GM19043 (cell line): ENCODE data around the gene PLA2G5.
"Not testable (repeated sequence)": the region's sequence is repeated elsewhere in the genome, so short reads cannot be mapped to it uniquely, and the experiment has no call there.

Experiments
- ATAC-seq: cut with Tn5 transposase; IDR thresholded peaks from one replicate; pipeline ENCODE4 v1.9.1; 2021; ENCODE audit warnings: low read depth; ENCODE audit not compliant: unreplicated experiment

PLA2G5 gene, protein sequence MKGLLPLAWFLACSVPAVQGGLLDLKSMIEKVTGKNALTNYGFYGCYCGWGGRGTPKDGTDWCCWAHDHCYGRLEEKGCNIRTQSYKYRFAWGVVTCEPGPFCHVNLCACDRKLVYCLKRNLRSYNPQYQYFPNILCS

GRCh38 chr1:20069874-20070273 lies at the start of gene PLA2G5:
Gene PLA2G5 (plus strand): TSS chr1:20070194. CDS start chr1:20084831, 14,637 bp downstream.
- ATAC-seq, result no peak

DNA sequence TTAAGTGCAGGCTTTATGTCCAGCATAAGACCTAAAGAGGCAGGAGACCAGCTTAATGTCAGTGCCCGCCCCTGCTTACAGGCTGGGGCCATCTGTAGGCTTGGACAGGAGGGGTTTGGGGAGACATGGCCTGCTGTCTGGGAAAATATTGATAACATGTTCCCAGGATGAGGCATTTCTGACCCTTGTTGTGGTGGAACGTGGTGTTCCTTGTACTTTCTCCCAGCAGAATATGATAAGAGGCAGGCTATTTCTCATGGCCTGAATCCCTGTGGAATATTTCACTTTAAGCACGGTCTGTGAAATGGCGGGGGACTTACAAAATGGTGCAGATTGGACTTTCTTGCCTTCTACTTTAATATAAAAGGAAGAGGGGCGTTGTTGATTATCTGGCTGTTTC lies 41.9 kb upstream of the PLA2G5 start:
- no peak for ATAC-seq

- no peak for ATAC-seq
These were observed 41.3 kb upstream of the PLA2G5 start for GRCh38 chr1:20028726-20029125.

- ATAC-seq, result no peak
These were observed 40.6 kb upstream of the PLA2G5 start for GRCh38 chr1:20029178-20029912.

DNA sequence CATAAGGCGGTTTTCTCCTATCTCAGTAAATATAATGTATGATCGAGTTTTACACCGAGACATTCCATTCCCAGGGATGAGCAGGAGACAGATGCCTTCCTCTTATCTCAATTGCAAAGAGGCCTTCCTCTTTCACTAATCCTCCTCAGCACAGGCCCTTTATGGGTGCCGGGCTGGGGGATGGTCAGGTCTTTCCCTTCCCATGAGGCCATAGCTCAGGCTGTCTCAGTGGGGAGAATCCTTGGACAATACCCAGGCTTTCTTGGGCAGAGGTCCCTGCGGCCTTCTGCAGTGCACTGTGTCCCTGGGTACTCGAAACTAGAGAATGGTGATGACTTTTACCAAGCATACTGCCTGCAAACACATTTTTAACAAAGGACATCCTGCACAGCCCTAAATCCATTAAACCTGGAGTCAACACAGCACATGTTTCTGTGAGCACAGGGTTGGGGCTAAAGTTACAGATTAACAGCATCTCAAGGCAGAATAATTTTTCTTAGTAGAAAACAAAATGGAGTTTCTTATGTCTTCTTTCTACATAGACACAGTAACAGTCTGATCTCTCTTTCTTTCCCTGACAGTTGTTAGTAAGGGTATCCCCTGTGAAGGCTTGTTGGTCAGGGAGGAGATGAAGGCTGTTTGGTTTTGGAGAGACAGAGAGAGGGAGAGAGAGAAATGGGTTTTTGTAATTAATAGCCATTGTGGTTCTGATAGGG lies 39.4 kb upstream of the PLA2G5 start:
- not testable (repeated sequence) for ATAC-seq

GRCh38 chr1:20031161-20031560 lies 38.8 kb upstream of the PLA2G5 start:
- ATAC-seq, result no peak

- ATAC-seq, result no peak
These were observed 38.2 kb upstream of the PLA2G5 start for GRCh38 chr1:20031836-20032235.

DNA sequence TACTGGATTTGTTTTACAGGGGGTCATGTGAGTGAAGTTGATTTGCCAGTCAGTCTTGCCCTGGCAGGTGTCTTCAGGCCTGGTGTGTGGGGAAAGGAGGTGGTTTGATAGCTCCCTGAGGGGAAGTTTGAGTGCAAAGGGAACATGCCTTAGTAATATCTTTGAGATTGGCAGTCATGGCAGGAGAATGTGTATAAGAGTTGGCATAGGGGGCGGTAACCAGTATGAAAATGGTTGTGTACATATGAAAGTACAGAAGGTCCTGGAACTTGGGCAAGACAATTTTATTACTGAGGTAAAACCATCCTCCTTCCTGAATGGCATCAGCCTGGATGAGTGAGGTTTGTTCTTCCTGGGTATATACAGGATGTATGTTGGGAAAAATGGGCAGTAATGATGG lies 37.6 kb upstream of the PLA2G5 start:
- ATAC-seq, result no peak

- ATAC-seq, result no peak
These were observed 36.6 kb upstream of the PLA2G5 start for GRCh38 chr1:20033420-20033819.

DNA sequence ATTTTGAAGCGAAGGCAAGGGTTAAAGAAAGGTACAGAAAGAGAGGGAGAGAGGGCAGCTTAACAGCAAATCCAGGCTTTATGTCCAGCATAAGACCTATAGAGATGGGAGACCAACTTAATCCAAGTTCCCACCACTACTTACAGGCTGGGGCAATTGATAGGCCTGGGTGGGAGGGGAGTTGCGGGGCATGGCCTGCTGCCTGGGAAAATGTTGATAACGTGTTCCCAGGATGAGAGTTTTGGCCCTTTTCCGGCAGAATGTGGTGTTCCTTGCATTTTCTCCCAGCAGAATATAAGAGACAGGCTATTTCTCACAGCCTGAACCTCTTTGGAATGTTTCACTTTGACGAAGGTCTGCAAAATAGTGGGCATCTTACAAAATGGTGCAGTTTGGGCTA lies 34.9 kb upstream of the PLA2G5 start:
- no peak for ATAC-seq

DNA sequence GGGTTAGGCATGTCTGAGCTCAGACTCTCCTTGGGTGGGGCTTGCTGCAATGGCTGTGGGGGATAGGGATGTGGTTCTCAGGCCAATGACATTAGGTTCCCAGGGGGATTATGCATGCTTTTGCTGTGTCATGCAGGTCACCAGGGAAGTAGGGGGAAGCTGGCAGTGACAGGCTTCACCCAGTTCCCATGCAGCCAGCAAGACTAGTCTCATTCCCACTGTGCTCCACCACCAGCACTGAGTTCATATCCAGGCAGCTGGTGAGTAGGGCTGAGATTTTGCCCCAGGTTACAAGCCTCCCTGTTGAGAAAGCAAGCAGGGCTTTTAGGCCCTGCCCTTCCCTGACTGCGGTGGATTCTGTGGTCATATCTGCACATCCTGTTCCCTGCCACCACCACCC lies 32.1 kb upstream of the PLA2G5 start:
- ATAC-seq, result no peak

- ATAC-seq, result no peak
These were observed 22.9 kb upstream of the PLA2G5 start for GRCh38 chr1:20047096-20047495.

- ATAC-seq, result no peak
These were observed 21.4 kb upstream of the PLA2G5 start for GRCh38 chr1:20048563-20048962.

DNA sequence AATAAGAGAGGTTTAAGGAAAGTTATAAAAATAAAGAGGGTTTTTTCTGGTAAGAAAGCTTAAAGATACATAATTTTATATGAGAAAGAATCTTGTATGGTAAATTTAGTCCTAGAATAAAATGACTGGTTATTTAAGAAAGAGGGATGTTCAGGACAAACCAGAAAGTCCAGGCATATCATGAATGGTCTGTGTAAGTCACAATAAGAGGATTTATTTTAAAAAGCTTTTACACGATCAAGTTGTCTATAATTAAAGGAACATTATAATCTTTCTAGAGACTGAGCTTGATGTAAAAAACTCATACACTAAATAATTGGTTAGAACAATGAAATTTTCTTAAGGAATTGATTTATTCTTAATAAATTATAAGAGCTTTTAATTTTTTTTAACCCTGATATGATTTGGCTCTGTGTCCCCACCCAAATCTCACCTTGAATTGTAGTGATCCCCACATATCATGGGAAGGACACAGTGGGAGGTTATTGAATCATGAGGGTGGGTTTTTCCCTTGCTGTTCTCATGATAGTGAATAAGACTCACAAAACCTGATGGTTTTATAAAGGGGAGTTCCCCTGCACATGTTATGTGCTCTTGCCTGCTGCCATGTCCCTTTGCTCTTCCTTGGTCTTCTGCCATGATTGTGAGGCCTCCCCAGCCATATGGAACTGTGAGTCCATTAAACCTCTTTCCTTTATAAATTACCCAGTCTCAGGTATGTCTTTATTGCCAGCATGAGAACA lies 20.8 kb upstream of the PLA2G5 start:
- ATAC-seq, result not testable (repeated sequence)

GRCh38 chr1:20051218-20051829 lies 18.7 kb upstream of the PLA2G5 start:
- ATAC-seq, result no peak

DNA sequence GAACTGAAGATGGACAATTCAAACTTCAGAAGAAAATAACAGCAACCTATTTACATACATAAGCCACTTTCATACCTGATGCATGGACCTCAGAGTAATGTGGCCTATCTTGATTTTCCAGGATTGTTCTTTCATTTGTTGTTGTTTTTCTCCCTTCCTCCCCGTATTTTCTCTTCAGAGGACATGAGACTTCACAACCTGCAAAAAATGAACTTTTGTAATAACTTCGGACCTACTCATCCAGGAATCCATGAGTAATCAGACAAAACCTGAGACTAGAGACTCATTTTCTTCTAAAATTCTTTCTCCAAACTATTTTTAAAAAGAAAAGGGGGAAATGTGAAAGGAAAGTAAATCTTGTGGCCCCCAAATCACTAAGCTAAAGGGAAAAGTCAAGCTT lies 17.6 kb upstream of the PLA2G5 start:
- ATAC-seq, result no peak

DNA sequence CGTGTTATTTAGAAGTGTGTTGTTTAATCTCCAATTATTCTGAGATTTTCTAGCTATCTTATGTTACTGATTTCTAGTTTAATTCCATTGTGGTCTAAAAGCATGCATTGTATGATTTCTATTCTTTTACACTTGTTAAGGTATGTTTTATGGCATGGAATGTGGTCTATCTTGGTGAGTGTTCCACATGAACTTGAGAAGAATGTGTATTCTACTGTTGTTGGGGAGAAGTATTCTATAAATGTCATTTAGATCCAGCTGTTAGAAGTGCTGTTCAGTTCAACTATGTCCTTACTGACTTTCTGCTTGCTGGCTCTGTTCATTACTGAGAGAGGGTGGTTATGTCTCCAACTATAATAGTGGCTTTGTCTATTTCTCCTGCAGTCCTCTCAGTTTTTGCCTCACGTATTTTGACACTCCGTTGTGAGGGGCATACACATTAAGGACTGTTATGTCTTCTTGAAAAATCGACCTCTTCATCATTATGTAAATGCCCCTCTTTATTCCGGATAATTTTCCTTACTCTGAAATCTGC lies 12.0 kb upstream of the PLA2G5 start:
- ATAC-seq, result no peak

GRCh38 chr1:20058531-20058930 lies 11.5 kb upstream of the PLA2G5 start:
- ATAC-seq, result no peak

GRCh38 chr1:20059847-20060246 lies 10.1 kb upstream of the PLA2G5 start:
- no peak for ATAC-seq

DNA sequence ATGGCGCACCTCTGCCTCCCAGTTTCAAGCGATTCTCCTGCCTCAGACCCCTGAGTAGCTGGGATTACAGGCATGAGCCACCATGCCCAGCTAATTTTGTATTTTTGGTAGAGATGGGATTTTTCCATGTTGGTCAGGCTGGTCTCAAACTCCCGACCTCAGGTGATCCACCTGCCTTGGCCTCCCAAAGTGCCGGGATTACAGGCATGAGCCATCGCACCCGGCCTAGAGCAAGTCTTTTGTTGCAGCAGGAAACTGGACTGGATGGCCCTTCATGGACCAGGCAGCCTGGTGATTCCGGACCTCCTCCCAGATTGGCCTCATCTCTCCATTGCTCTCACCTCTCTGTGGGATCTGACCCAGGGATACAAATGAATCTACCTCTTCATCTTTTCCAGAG lies 9.2 kb upstream of the PLA2G5 start:
- not testable (repeated sequence) for ATAC-seq
